B cell (primary cell): Measurements from ENCODE around the gene LZTFL1.

ENCODE experiments used
- CTCF ChIP-seq: fragments of 200-600 bp; IDR thresholded peaks from one replicate; pipeline ENCODE4 v1.8.0; 2022; ENCODE audit warnings: antibody characterized with exemption, mild to moderate bottlenecking
- EZH2 ChIP-seq: IDR thresholded peaks from 2 replicates; pipeline ENCODE4 v1.6.1; 2012; ENCODE audit warnings: borderline replicate concordance, low read depth, mild to moderate bottlenecking, moderate library complexity, low read length; ENCODE audit not compliant: insufficient read depth, poor library complexity, severe bottlenecking

GRCh38 chr3:45795509-45795881 is 46.4 kb downstream of the LZTFL1 start:
- no peak for TF ChIP-seq EZH2
- no peak for TF ChIP-seq CTCF
